PFSK-1 (cell line): Measurements from ENCODE around the gene PTPRT.

ENCODE experiments used
- FOXP2 ChIP-seq: optimal IDR thresholded peaks from 2 replicates; pipeline ENCODE3; 2011; ENCODE audit warnings: borderline replicate concordance, control low read depth, inconsistent platforms; ENCODE audit not compliant: insufficient read depth; ENCODE audit errors: extremely low read length, extremely low read depth
- POLR2AphosphoS5 ChIP-seq: IDR thresholded peaks from 2 replicates; pipeline ENCODE4 v1.6.1; 2012; ENCODE audit warnings: low read depth, mild to moderate bottlenecking, control low read depth, low read length, moderate library complexity
- SIN3A ChIP-seq: IDR thresholded peaks from 2 replicates; pipeline ENCODE4 v1.6.1; 2012; ENCODE audit warnings: mild to moderate bottlenecking, low read length, moderate library complexity, borderline replicate concordance; ENCODE audit not compliant: insufficient read depth
- TAF1 ChIP-seq: IDR thresholded peaks from 2 replicates; pipeline ENCODE4 v1.6.1; 2012; ENCODE audit warnings: low read length, control low read depth, borderline replicate concordance; ENCODE audit not compliant: insufficient read depth
- TF ChIP-seq, protein P1 (sequence below), 2 experiments: IDR thresholded peaks; 2 replicates each; pipeline versions ENCODE4 v1.6.1 to v1.8.0; 2011 to 2012; ENCODE audit warnings: low read depth in 2 of 2, low read length in 2 of 2, control low read depth in 1 of 2, inconsistent platforms in 1 of 2, mild to moderate bottlenecking in 1 of 2, moderate library complexity in 1 of 2; ENCODE audit not compliant: insufficient read depth in 1 of 2

PTPRT gene

DNA sequence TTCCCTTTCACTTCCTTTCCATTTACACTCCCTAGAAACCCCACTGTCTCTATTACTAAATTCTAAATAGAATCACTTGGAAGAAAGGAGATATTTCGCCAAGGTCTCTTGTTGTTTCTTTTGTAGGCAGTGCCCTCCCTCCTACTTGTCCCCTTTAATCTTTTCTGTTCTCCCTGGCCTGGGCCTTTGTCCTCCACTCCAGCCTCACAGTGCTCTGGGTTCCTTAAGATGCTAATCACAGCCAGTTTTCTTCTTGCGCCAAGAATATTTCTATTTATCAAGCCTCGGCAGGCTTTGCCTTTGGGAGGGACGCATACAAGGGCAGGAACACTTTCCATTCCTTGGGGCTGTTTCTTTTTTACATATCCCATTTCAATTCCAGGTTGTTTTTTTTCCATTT lies 1051.0 kb downstream of the PTPRT start:
- no peak for TF ChIP-seq SIN3A
- no peak for TF ChIP-seq FOXP2
- TF ChIP-seq, protein P1, sequence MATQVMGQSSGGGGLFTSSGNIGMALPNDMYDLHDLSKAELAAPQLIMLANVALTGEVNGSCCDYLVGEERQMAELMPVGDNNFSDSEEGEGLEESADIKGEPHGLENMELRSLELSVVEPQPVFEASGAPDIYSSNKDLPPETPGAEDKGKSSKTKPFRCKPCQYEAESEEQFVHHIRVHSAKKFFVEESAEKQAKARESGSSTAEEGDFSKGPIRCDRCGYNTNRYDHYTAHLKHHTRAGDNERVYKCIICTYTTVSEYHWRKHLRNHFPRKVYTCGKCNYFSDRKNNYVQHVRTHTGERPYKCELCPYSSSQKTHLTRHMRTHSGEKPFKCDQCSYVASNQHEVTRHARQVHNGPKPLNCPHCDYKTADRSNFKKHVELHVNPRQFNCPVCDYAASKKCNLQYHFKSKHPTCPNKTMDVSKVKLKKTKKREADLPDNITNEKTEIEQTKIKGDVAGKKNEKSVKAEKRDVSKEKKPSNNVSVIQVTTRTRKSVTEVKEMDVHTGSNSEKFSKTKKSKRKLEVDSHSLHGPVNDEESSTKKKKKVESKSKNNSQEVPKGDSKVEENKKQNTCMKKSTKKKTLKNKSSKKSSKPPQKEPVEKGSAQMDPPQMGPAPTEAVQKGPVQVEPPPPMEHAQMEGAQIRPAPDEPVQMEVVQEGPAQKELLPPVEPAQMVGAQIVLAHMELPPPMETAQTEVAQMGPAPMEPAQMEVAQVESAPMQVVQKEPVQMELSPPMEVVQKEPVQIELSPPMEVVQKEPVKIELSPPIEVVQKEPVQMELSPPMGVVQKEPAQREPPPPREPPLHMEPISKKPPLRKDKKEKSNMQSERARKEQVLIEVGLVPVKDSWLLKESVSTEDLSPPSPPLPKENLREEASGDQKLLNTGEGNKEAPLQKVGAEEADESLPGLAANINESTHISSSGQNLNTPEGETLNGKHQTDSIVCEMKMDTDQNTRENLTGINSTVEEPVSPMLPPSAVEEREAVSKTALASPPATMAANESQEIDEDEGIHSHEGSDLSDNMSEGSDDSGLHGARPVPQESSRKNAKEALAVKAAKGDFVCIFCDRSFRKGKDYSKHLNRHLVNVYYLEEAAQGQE (IDR thresholded peaks at IDR 0.05; ENCODE audit: insufficient read depth in 1 of 2, low read depth in 2 of 2, low read length in 2 of 2), result no peak
- TF ChIP-seq TAF1, result no peak
- TF ChIP-seq POLR2AphosphoS5, result no peak

DNA sequence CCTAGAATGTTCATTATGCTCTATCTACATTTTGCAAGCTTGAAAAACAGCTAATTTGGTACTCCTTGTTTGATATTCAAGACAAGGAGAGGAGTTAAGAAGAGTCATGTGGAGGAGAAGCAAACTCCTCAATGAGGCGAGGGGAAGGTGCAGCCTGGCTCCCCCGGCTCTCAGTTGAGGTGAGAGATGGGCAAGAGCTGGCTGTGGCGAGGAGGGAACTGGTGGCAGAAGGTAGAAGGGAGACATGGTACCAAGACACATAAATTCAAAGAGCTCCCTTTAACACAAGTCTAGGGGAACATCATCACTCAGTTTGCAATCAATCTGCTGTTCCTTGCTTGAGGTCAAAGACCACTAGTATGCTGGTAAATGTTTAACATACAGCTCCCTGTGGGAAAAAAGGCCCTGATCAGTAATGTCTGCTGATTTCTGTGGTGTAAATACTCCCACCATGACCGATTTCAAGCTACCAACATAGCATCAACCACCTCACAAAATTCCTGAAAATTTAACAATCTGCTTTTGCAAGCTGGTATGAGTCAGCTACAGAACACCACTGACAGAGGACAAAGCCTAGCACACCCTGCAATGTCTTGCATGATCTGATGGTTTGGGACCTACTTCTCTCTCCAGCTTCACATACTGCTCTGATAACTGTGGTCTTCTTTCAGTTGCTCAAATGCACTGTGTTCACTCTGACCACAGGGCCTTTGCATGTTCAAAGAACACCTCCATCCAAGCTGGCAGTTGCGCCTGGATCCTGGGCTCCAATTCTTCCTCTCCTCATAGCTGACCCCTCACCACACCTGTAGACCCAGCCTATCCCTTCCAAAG lies 1055.2 kb downstream of the PTPRT start:
- no peak for TF ChIP-seq FOXP2
- TF ChIP-seq POLR2AphosphoS5, result no peak
- TF ChIP-seq, protein P1 (IDR thresholded peaks at IDR 0.05; ENCODE audit: insufficient read depth in 1 of 2, low read depth in 2 of 2, low read length in 2 of 2), result no peak
- TF ChIP-seq SIN3A, result no peak
- no peak for TF ChIP-seq TAF1

DNA sequence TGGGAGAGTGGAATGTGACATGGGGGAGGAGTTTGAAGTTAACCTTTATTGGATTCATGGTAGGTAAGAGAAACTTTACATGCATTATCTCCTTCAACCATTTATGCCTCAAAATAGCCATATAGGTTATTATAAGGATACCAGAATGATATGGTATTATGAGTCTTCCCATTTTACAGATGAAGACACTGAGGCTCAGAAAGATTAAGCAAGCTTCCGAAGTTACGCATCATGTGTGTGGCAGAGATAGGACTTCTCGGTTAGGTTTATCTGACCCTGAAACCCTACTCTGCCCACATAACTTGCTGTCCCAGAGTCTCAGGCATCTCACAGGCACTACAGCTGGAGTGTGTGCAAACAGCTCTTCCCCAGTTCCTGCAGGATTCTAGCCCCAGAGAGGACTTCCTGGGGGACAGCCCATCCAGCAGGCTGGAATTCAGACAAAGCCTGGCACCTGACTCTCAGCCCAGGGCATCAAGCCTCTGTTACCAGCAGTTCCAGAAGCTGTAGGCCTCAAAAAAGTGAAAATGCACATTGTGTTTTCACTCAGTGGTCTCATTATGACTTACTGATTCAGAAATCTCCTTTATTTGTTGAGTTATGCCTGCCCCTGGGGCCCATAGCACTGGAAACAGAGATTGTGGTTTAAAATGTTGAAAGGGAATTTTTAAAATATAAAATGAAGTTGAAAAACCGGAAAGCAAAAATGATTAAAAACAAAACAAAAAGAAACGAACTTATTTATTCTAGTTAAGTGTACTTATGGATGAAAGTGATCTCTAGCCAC lies 1058.7 kb downstream of the PTPRT start:
- TF ChIP-seq POLR2AphosphoS5 (no peak), TAF1 (no peak), FOXP2 (no peak)

DNA sequence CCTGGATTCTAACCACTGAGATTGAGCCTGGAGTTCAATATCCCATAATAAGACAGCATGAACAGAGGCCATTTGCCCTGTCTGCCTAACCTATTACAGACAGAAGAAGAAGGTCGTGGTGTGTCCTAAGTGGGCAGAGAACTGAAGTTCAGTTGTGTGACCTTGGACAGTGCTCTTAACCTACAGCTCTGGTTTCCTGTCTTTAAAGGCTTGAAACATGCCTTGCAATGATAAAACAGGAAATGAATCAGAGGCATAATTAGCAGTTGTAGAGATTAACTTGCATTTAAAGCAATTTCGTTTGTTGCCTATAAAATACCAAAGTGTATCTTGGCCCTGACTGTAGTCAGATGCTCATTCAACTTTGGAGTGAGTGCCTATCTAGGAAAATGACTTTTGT lies 1064.3 kb downstream of the PTPRT start:
- TF ChIP-seq SIN3A, result no peak
- TF ChIP-seq, protein P1 (IDR thresholded peaks at IDR 0.05; ENCODE audit: insufficient read depth in 1 of 2, low read depth in 2 of 2, low read length in 2 of 2), result peak in 1 of 2 experiments; percentile 74; a peak in 2 of 4 replicates

DNA sequence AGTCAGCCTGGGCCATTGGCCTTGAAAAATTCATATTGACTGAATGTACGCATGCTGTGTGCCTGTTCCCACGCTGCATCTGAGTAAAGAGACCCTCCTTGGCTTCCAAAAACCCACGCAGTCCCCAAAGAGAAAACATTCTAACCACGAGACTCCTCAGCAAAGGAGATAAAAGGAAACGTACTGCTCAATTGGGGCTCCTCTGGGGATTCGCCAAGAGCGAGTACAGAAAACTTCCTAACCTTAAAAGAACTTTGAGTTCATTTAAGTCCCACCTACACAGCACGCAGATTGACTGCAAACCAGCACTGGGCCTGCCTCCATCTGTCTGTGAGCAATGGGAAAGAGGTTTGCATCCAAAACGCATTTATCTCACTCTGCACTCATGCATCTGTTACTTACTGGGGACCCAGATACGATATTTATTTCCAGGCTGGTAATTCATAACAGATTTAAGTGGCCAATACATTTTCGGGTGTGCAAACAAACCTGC lies 1065.7 kb downstream of the PTPRT start:
- TF ChIP-seq FOXP2, result no peak
- no peak for TF ChIP-seq POLR2AphosphoS5
